ENCODE measurements around the gene RUVBL1.

Gene RUVBL1

GRCh38 chr3:128074851-128075521 lies 48.6 kb downstream of the RUVBL1 start:
- peak; percentile 53 for DNase-seq (ENCODE audit: low spot score)
- no peak for TF ChIP-seq CTCF (IDR thresholded peaks at IDR 0.05)
- H3K27ac ChIP-seq: peak overlapping the region in 1 of 2 donors; percentile 78
- peak overlapping the region; percentile 81 for H3K4me3 ChIP-seq

GRCh38 chr3:128073807-128074206 lies 49.8 kb downstream of the RUVBL1 start:
- no peak for DNase-seq (ENCODE audit: low spot score)
- H3K4me3 ChIP-seq: no peak overlapping the region
- H3K27ac ChIP-seq: peak overlapping the region in 1 of 2 donors; percentile 64
- TF ChIP-seq CTCF (IDR thresholded peaks at IDR 0.05): no peak

- H3K4me3 ChIP-seq: no peak overlapping the region
- no peak for TF ChIP-seq CTCF (IDR thresholded peaks at IDR 0.05)
- peak; percentile 38 for DNase-seq (ENCODE audit: low spot score)
- H3K27ac ChIP-seq: peak overlapping the region in 1 of 2 donors; percentile 64
These were observed 50.4 kb downstream of the RUVBL1 start for GRCh38 chr3:128073185-128073725.

GRCh38 chr3:128072454-128073184 lies 51.0 kb downstream of the RUVBL1 start:
- no peak for TF ChIP-seq CTCF (IDR thresholded peaks at IDR 0.05)
- H3K27ac ChIP-seq: peak overlapping the region in 1 of 2 donors; percentile 64
- DNase-seq (ENCODE audit: low spot score): peak; percentile 65
- H3K4me3 ChIP-seq: no peak overlapping the region

GRCh38 chr3:128071771-128072453 lies 51.7 kb downstream of the RUVBL1 start:
- Histone ChIP-seq H3K4me3 (no peak overlapping the region), H3K27ac (no peak overlapping the region)
- TF ChIP-seq CTCF (IDR thresholded peaks at IDR 0.05): no peak
- no peak for DNase-seq (ENCODE audit: low spot score)

- Histone ChIP-seq H3K27ac (no peak overlapping the region), H3K4me3 (no peak overlapping the region)
- DNase-seq (ENCODE audit: low spot score): no peak
- no peak for TF ChIP-seq CTCF (IDR thresholded peaks at IDR 0.05)
These were observed 52.6 kb downstream of the RUVBL1 start for GRCh38 chr3:128070898-128071591.

All from coronary artery (tissue), 2 donors.